Measurements from ENCODE around the gene CXCR1.
"Not testable (repeated sequence)": the region's sequence is repeated elsewhere in the genome, so short reads cannot be mapped to it uniquely, and the experiment has no call there.

CXCR1 gene

GRCh38 chr2:218128781-218129457 lies 37.8 kb downstream of the CXCR1 start:
- H3K36me3 ChIP-seq (replicated peaks), result no peaks in the 10 kb centered on the region
- H3K4me3 ChIP-seq (ENCODE audit: low read depth, low read length), result no peak overlapping the region
- peaks cover 6% of the 10 kb centered on the region for H3K27me3 ChIP-seq (replicated peaks)
- in situ Hi-C loops (cut with HindIII; ENCODE audit: low pct_ligation_motif_present, low sequenced_read_pairs), result no loop called here
- no peak for DNase-seq
- no peak for TF ChIP-seq CTCF (IDR thresholded peaks at IDR 0.05; ENCODE audit: low read depth, low read length, missing control alignments)
- no peak overlapping the region for H3K27ac ChIP-seq

DNA sequence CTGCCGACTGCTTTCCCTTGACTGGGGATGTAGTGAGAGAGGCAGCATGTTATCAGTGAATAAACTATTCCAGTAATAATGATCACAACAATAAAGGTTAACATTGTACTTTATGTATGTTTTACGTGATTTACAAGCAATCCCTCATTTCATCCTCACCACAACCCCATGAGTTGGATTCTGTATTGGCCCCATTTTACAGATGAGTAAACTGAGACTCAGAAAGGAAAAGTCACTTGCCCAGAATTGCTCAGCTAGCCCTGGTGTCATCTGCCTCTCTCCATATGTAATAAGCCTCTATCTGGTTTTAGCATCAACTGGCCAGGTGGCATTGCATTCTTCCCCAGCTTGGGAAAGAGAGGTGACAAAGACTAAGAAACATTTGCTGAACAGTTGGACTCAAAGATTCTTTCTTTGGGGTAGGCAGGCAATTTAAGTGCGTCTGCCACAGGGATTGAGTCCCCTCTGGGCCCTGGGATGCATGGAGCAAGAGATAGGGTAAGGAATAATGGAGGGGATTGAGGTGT lies 38.8 kb downstream of the CXCR1 start:
- no peak for DNase-seq
- Histone ChIP-seq H3K4me3 (ENCODE audit: low read depth, low read length) (no peak overlapping the region), H3K27me3 (replicated peaks) (peaks cover 6% of the 10 kb centered on the region), H3K36me3 (replicated peaks) (no peaks in the 10 kb centered on the region), H3K27ac (no peak overlapping the region)
- TF ChIP-seq CTCF (IDR thresholded peaks at IDR 0.05; ENCODE audit: low read depth, low read length, missing control alignments), result no peak
- in situ Hi-C loops (cut with HindIII; ENCODE audit: low pct_ligation_motif_present, low sequenced_read_pairs), result no loop called here

GRCh38 chr2:218125626-218126080 lies 41.1 kb downstream of the CXCR1 start, which contains the start of gene CXCR2:
Gene CXCR2, plus strand, starts transcription at chr2:218126028. Its CDS starts 8,774 bp downstream, at chr2:218134802.
- in situ Hi-C loops (cut with HindIII; ENCODE audit: low pct_ligation_motif_present, low sequenced_read_pairs), result no loop called here
- Histone ChIP-seq H3K36me3 (replicated peaks) (no peaks in the 10 kb centered on the region), H3K27me3 (replicated peaks) (peaks cover 6% of the 10 kb centered on the region), H3K4me3 (ENCODE audit: low read depth, low read length) (no peak within 1 kb of the TSS), H3K27ac (no peak within 1 kb of the TSS)
- TF ChIP-seq CTCF (IDR thresholded peaks at IDR 0.05; ENCODE audit: low read depth, low read length, missing control alignments), result no peak
- no peak for DNase-seq

GRCh38 chr2:218125095-218125494 lies 41.7 kb downstream of the CXCR1 start:
- H3K27me3 ChIP-seq (replicated peaks), result peaks cover 6% of the 10 kb centered on the region
- no peak overlapping the region for H3K27ac ChIP-seq
- TF ChIP-seq CTCF (IDR thresholded peaks at IDR 0.05; ENCODE audit: low read depth, low read length, missing control alignments), result no peak
- no peak overlapping the region for H3K4me3 ChIP-seq (ENCODE audit: low read depth, low read length)
- DNase-seq, result no peak
- in situ Hi-C loops (cut with HindIII; ENCODE audit: low pct_ligation_motif_present, low sequenced_read_pairs), result no loop called here
- no peaks in the 10 kb centered on the region for H3K36me3 ChIP-seq (replicated peaks)

- Histone ChIP-seq H3K27ac (no peak overlapping the region), H3K36me3 (replicated peaks) (no peaks in the 10 kb centered on the region), H3K27me3 (replicated peaks) (peaks cover 6% of the 10 kb centered on the region), H3K4me3 (ENCODE audit: low read depth, low read length) (no peak overlapping the region)
- in situ Hi-C loops (cut with HindIII; ENCODE audit: low pct_ligation_motif_present, low sequenced_read_pairs), result no loop called here
- no peak for TF ChIP-seq CTCF (IDR thresholded peaks at IDR 0.05; ENCODE audit: low read depth, low read length, missing control alignments)
- no peak for DNase-seq
Measured at GRCh38 chr2:218123986-218124385, 42.8 kb downstream of the CXCR1 start.

DNA sequence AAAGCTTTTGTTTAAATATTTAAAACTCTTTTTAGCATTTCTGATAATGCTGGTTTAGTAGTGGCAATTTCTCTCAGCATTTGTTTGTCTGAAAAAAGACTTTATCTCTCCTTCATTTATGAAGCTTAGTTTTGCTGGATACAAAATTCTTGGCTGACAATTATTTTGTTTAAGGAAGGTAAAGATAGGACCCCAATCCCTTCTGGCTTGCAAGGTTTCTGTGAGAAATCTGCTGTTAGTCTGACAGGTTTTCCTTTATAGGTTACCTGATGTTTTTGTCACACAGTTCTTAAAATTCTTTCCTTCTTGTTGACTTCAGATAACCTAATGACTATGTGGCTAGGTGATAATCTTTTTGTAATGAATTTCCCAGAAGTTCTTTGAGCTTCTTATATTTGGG lies 44.5 kb downstream of the CXCR1 start:
- H3K27me3 ChIP-seq (replicated peaks); H3K4me3 ChIP-seq (ENCODE audit: low read depth, low read length); DNase-seq; H3K36me3 ChIP-seq (replicated peaks); in situ Hi-C loops (cut with HindIII; ENCODE audit: low pct_ligation_motif_present, low sequenced_read_pairs); H3K27ac ChIP-seq: not testable (repeated sequence)

DNA sequence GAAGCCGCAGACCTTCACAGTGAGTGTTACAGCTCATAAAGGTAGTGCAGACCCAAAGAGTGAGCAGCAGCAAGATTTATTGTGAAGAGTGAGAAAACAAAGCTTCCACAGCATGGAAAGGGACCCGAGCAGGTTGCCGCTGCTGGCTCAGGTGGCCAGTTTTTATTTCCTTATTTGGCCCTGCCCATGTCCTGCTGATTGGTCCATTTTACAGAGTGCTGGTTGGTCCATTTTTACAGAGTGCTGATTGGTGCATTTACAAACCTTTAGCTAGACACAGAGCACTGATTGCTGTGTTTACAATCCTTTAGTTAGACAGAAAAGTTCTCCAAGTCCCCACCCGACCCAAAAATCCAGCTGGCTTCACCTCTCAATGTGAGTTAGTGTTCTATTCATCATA lies 45.0 kb downstream of the CXCR1 start:
- H3K27ac ChIP-seq; H3K4me3 ChIP-seq (ENCODE audit: low read depth, low read length); DNase-seq; H3K36me3 ChIP-seq (replicated peaks); H3K27me3 ChIP-seq (replicated peaks); in situ Hi-C loops (cut with HindIII; ENCODE audit: low pct_ligation_motif_present, low sequenced_read_pairs): not testable (repeated sequence)
